Measurements from ENCODE around the gene FAM114A1.
"Not testable (repeated sequence)": the region's sequence is repeated elsewhere in the genome, so short reads cannot be mapped to it uniquely, and the experiment has no call there.

FAM114A1 gene

GRCh38 chr4:38987491-38987890 lies 119.9 kb downstream of the FAM114A1 start:
- Mint-ChIP-seq H3K4me3 (no peak overlapping the region), H3K4me1 (peaks cover 27 to 44% of the 10 kb centered on the region in 2 donors), H3K27me3 (no peaks in the 10 kb centered on the region), H3K36me3 (peaks cover 16 to 41% of the 10 kb centered on the region in 2 donors), H3K27ac (no peak overlapping the region), H3K9me3 (peaks cover 0 to 4% of the 10 kb centered on the region in 2 donors)
- ATAC-seq (replicated peaks) (peak in 1 of 2 donors; percentile 40), DNase-seq (no peak)

DNA sequence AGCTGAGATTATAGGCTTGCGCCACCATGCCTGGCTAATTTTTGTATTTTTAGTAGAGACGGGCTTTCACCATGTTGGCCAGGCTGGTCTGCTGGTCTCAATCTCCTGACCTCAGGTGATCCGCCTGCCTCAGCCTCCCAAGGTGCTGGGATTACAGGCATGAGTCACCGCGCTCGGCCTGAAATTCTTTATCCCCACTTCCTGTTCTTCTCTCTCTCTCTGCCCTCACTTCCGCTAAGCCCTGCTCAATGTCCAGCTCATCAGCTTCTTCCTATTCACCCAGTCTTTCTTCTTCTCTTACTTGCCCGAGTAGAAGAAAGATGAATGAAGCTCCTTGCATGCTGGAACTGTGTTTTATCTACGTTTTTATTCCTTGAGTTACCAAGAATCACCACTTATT lies 120.7 kb downstream of the FAM114A1 start:
- H3K4me3 Mint-ChIP-seq; H3K27me3 Mint-ChIP-seq; ATAC-seq (replicated peaks); DNase-seq; H3K9me3 Mint-ChIP-seq: not testable (repeated sequence)
- Mint-ChIP-seq H3K36me3 (peaks cover 14 to 38% of the 10 kb centered on the region in 2 donors), H3K27ac (peak overlapping the region; percentile 75), H3K4me1 (peaks cover 27 to 44% of the 10 kb centered on the region in 2 donors)

- peak overlapping the region; percentile 47 for H3K27ac Mint-ChIP-seq
- H3K27me3 Mint-ChIP-seq: no peaks in the 10 kb centered on the region
- ATAC-seq (replicated peaks) (no peak), DNase-seq (no peak)
- peaks cover 0 to 4% of the 10 kb centered on the region in 2 donors for H3K9me3 Mint-ChIP-seq
- H3K4me1 Mint-ChIP-seq: peaks cover 26 to 34% of the 10 kb centered on the region in 2 donors
- H3K36me3 Mint-ChIP-seq: peaks cover 13 to 36% of the 10 kb centered on the region in 2 donors
- H3K4me3 Mint-ChIP-seq: no peak overlapping the region
Measured at GRCh38 chr4:38989487-38989886, 121.9 kb downstream of the FAM114A1 start.

- H3K27ac Mint-ChIP-seq: no peak overlapping the region
- peaks cover 27 to 32% of the 10 kb centered on the region in 2 donors for H3K4me1 Mint-ChIP-seq
- no peaks in the 10 kb centered on the region for H3K27me3 Mint-ChIP-seq
- H3K9me3 Mint-ChIP-seq: peaks cover 0 to 4% of the 10 kb centered on the region in 2 donors
- DNase-seq: no peak
- no peak for ATAC-seq (replicated peaks)
- H3K36me3 Mint-ChIP-seq: peaks cover 16 to 40% of the 10 kb centered on the region in 2 donors
- no peak overlapping the region for H3K4me3 Mint-ChIP-seq
Measured at GRCh38 chr4:38990241-38990640, 122.6 kb downstream of the FAM114A1 start.

- Mint-ChIP-seq H3K4me1 (peaks cover under 1 to 10% of the 10 kb centered on the region in 2 donors), H3K27ac (no peak overlapping the region), H3K4me3 (no peak overlapping the region), H3K36me3 (peaks cover 11 to 37% of the 10 kb centered on the region in 2 donors), H3K27me3 (no peaks in the 10 kb centered on the region), H3K9me3 (peaks cover 0 to under 1% of the 10 kb centered on the region in 2 donors)
- no peak for DNase-seq
- no peak for ATAC-seq (replicated peaks)
Measured at GRCh38 chr4:38993683-38994082, 126.1 kb downstream of the FAM114A1 start.

- Mint-ChIP-seq H3K27ac (no peak overlapping the region), H3K4me3 (no peak overlapping the region)
- no peak for ATAC-seq (replicated peaks)
Measured at GRCh38 chr4:38994135-38994534, 126.5 kb downstream of the FAM114A1 start.

More at GRCh38 chr4:38994135-38994534, 126.5 kb downstream of the FAM114A1 start:
- peaks cover 0 to 8% of the 10 kb centered on the region in 2 donors for H3K4me1 Mint-ChIP-seq
- H3K27me3 Mint-ChIP-seq: no peaks in the 10 kb centered on the region
- no peaks in the 10 kb centered on the region for H3K9me3 Mint-ChIP-seq
- peaks cover 11 to 35% of the 10 kb centered on the region in 2 donors for H3K36me3 Mint-ChIP-seq
- DNase-seq: no peak
